ENCODE measurements around the gene NYNRIN.

- TF ChIP-seq POLR2AphosphoS5 (IDR thresholded peaks at IDR 0.05; ENCODE audit: low read depth, low read length) (no peak), POLR2A (IDR thresholded peaks at IDR 0.05; ENCODE audit: low read depth, low read length) (no peak)
Measured at GRCh38 chr14:24458736-24459135, 59.9 kb downstream of the NYNRIN start.

Data from GM12891 (cell line).